Chondrocyte (in vitro differentiated cells): ENCODE data around the gene JUN. TPM values are rescaled to one million over a fixed set of nuclear protein-coding genes. Genes with fewer than 3 reads are reported as not detected.

Experiments used
- DNase-seq: peaks from one replicate; pipeline ENCODE4 v3.0.0; 2021; ENCODE audit warnings: mixed read lengths, low spot score
- H3K27ac Mint-ChIP-seq: one replicate; pipeline ENCODE4 v1.8.0; 2021; ENCODE audit warnings: mild to moderate bottlenecking, moderate library complexity, mixed read lengths; ENCODE audit not compliant: unreplicated experiment
- H3K27me3 Mint-ChIP-seq: 2 replicates; pipeline ENCODE4 v1.8.0; 2021; ENCODE audit warnings: low read depth, mixed read lengths
- H3K36me3 Mint-ChIP-seq: 2 replicates; pipeline ENCODE4 v1.8.0; 2021; ENCODE audit warnings: low read depth, mixed read lengths
- H3K4me1 Mint-ChIP-seq: 2 replicates; pipeline ENCODE4 v1.8.0; 2021; ENCODE audit warnings: low read depth, mild to moderate bottlenecking, mixed read lengths
- H3K4me3 Mint-ChIP-seq: one replicate; pipeline ENCODE4 v1.8.0; 2021; ENCODE audit warnings: mild to moderate bottlenecking, moderate library complexity, mixed read lengths; ENCODE audit not compliant: unreplicated experiment
- H3K9me3 Mint-ChIP-seq: 2 replicates; pipeline ENCODE4 v1.8.0; 2021; ENCODE audit warnings: low read depth, mixed read lengths
- total RNA-seq: library from RNA; stranded (reverse); gene quantifications from 3 replicates; pipeline ENCODE4 v1.2.1, GENCODE V29; 2021
- TF ChIP-seq, protein P1 (sequence below): fragments of 200-600 bp; sonication (generic); IDR thresholded peaks from 2 replicates; pipeline ENCODE4 v1.5.0; 2021; ENCODE audit warnings: antibody characterized with exemption, mild to moderate bottlenecking, moderate library complexity

Gene JUN
- total RNA-seq, 1 donor from 2014 or later: 92.3 TPM

DNA sequence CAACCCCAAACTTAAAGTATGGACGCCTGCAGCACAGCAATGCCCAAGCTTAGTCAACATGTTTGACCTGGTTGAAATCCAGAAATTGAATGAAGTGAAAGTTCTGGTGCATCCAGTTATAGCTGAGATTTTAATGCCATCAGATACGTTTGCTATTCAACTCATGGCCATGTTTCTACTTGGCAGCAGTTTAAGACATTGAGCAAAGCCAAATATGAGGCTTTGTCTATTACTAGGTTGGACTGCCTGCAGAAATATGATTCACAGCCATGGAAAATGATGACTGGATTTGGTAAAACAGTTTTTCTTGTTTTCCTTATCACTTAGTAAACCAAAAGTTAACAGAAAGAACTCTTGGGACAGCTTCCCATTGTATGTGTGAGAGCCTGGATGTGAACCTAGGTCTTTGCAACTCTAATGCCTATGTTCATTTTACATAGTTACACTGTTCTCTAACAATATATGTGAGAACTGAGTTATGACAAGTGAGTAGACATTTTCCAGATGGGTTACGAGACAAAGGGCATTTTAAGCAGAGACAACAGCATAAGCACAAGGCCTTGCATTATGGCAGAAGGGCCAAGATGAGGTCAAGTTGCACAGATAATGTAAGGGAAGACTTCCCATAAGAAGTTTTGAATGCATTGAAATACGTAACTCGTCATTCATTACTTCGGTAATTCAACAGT, 51.6 kb downstream of the JUN start:
- H3K4me3 Mint-ChIP-seq: no peak overlapping the region
- H3K36me3 Mint-ChIP-seq: no peaks in the 10 kb centered on the region
- peaks cover 3% of the 10 kb centered on the region for H3K9me3 Mint-ChIP-seq
- no peaks in the 10 kb centered on the region for H3K27me3 Mint-ChIP-seq
- no peak for DNase-seq
- H3K4me1 Mint-ChIP-seq: peaks cover 7% of the 10 kb centered on the region
- TF ChIP-seq, protein P1, sequence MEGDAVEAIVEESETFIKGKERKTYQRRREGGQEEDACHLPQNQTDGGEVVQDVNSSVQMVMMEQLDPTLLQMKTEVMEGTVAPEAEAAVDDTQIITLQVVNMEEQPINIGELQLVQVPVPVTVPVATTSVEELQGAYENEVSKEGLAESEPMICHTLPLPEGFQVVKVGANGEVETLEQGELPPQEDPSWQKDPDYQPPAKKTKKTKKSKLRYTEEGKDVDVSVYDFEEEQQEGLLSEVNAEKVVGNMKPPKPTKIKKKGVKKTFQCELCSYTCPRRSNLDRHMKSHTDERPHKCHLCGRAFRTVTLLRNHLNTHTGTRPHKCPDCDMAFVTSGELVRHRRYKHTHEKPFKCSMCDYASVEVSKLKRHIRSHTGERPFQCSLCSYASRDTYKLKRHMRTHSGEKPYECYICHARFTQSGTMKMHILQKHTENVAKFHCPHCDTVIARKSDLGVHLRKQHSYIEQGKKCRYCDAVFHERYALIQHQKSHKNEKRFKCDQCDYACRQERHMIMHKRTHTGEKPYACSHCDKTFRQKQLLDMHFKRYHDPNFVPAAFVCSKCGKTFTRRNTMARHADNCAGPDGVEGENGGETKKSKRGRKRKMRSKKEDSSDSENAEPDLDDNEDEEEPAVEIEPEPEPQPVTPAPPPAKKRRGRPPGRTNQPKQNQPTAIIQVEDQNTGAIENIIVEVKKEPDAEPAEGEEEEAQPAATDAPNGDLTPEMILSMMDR: no peak
- H3K27ac Mint-ChIP-seq: no peak overlapping the region

Other genes starting within 250 kb of the JUN start
- gene OMA1, start 237.3 kb downstream of the JUN start, total RNA-seq: 8.9 to 9.3 TPM (median 9.0 TPM) in 3 replicates
- gene TACSTD2, start 206.8 kb downstream of the JUN start, total RNA-seq: 0.22 to 0.33 TPM (median 0.30 TPM) in 3 replicates
- gene MYSM1, start 84.0 kb downstream of the JUN start, total RNA-seq: 26.6 to 33.8 TPM (median 29.8 TPM) in 3 replicates